OCI-LY1 (cell line): Measurements from ENCODE around the gene SHC1.

Experiments
- EZH2 ChIP-seq: fragments of 200-600 bp; sonication (generic), shearing (Covaris generic); IDR thresholded peaks from 2 replicates; pipeline ENCODE4 v1.8.0; 2017; ENCODE audit warnings: borderline replicate concordance, mixed run types, mild to moderate bottlenecking, antibody characterized with exemption, low read length, moderate library complexity, mixed read lengths
- TF ChIP-seq, protein P1 (sequence below): fragments of 200-600 bp; sonication (generic), shearing (Covaris generic); IDR thresholded peaks from 2 replicates; pipeline ENCODE4 v1.5.1; 2017; ENCODE audit warnings: mild to moderate bottlenecking, antibody characterized with exemption, low read length, moderate library complexity, mixed read lengths

- TF ChIP-seq, protein P1, sequence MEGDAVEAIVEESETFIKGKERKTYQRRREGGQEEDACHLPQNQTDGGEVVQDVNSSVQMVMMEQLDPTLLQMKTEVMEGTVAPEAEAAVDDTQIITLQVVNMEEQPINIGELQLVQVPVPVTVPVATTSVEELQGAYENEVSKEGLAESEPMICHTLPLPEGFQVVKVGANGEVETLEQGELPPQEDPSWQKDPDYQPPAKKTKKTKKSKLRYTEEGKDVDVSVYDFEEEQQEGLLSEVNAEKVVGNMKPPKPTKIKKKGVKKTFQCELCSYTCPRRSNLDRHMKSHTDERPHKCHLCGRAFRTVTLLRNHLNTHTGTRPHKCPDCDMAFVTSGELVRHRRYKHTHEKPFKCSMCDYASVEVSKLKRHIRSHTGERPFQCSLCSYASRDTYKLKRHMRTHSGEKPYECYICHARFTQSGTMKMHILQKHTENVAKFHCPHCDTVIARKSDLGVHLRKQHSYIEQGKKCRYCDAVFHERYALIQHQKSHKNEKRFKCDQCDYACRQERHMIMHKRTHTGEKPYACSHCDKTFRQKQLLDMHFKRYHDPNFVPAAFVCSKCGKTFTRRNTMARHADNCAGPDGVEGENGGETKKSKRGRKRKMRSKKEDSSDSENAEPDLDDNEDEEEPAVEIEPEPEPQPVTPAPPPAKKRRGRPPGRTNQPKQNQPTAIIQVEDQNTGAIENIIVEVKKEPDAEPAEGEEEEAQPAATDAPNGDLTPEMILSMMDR: no peak
- no peak for TF ChIP-seq EZH2
These were observed 11.7 kb downstream of the SHC1 start for GRCh38 chr1:154958681-154959425.
